ENCODE data around the gene JPH3.
A peak's percentile ranks its signal among the peaks of the same experiment; 100 is the strongest.

The JPH3 gene

GRCh38 chr16:87602001-87602775 is at the start of gene JPH3:
TSS of gene JPH3 (plus strand) at chr16:87602508. CDS start at chr16:87603147, 639 bp downstream.
- DNase-seq: no peak

GRCh38 chr16:87552772-87553573 is 49.3 kb upstream of the JPH3 start:
- DNase-seq: no peak

- DNase-seq: no peak
These were observed 47.4 kb upstream of the JPH3 start for GRCh38 chr16:87554754-87555427.

- DNase-seq: no peak
These were observed 46.7 kb upstream of the JPH3 start for GRCh38 chr16:87555647-87556046.

- DNase-seq: no peak
These were observed 45.3 kb upstream of the JPH3 start for GRCh38 chr16:87556941-87557459.

- DNase-seq: no peak
These were observed 43.6 kb upstream of the JPH3 start for GRCh38 chr16:87558682-87559081.

- DNase-seq: no peak
These were observed 42.4 kb upstream of the JPH3 start for GRCh38 chr16:87559945-87560344.

GRCh38 chr16:87560428-87561199 is 41.7 kb upstream of the JPH3 start:
- DNase-seq: peak; percentile 58

- DNase-seq: no peak
These were observed 40.9 kb upstream of the JPH3 start for GRCh38 chr16:87561200-87562105.

GRCh38 chr16:87562201-87562600 is 40.1 kb upstream of the JPH3 start:
- DNase-seq: no peak

GRCh38 chr16:87563022-87563421 is 39.3 kb upstream of the JPH3 start:
- no peak for DNase-seq

GRCh38 chr16:87563714-87564523 is 38.4 kb upstream of the JPH3 start:
- no peak for DNase-seq

GRCh38 chr16:87564524-87564778 is 37.9 kb upstream of the JPH3 start:
- DNase-seq: no peak

- DNase-seq: no peak
These were observed 32.4 kb upstream of the JPH3 start for GRCh38 chr16:87569601-87570571.

- DNase-seq: no peak
These were observed 31.8 kb upstream of the JPH3 start for GRCh38 chr16:87570572-87570937.

- DNase-seq: peak; percentile 39
These were observed 31.1 kb upstream of the JPH3 start for GRCh38 chr16:87570938-87571867.

GRCh38 chr16:87571868-87572244 is 30.5 kb upstream of the JPH3 start:
- no peak for DNase-seq

- no peak for DNase-seq
These were observed 29.3 kb upstream of the JPH3 start for GRCh38 chr16:87572959-87573358.

Measured in hematopoietic multipotent progenitor cell treated with erythropoietin and hydrocortisone succinate and interleukin-3 and kit ligand, for 6 days (in vitro differentiated cells).